Measurements from ENCODE around the gene RSPRY1.

DNA sequence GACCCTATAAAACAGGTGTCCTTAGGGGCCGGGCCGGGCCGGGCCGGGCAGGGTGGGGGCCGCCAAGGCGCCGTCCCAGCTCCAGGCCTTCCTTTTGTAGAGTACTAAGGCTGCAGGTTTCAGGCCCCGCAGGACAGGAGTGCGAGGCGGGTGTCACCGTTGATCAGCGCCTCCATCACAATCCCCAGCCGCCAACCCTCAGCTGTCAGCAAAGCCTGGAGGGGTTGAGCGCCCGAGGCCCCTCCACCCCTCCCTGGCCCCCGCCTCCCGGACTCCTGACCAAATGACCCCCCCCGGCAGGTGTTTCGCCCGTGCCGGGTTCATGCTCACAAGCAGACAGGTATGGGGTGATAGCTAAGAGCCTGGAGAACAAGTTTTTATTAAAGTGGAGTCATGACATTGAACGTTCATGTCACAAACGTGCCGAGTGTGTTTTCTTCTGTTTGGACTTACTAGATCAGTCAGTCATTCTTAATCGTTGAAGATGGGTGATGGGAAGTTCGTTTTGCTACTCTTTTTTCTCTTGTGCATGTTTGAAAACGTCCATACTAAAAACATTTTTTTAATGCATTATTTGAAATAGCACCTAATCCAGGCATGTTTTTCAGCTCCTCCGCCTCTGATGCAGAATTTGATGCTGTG is 59.5 kb downstream of the RSPRY1 start:
- TF ChIP-seq CTCF (IDR thresholded peaks at IDR 0.05) (no peak), POLR2A (IDR thresholded peaks at IDR 0.05) (no peak)

Data from ovary (tissue), 3 donors.